Keratinocyte (primary cell): ENCODE measurements around the gene KRTAP5-3. TPM values are rescaled to one million over a fixed set of nuclear protein-coding genes. Genes with fewer than 3 reads are reported as not detected.

Source experiments
- DNase-seq: peaks from one replicate; pipeline ENCODE4 v3.0.0-alpha.2; 2011; ENCODE audit warnings: low read depth, missing footprints, low spot score
- FAIRE-seq: peaks from 2 replicates; lab custom pipeline; 2011; peaks lifted over from hg19 to GRCh38; lab: Jason Lieb, UNC
- H2AFZ ChIP-seq: 2 replicates; pipeline ENCODE4 v1.6.0; 2012; ENCODE audit warnings: low read length, control low read depth, inconsistent platforms; ENCODE audit not compliant: control insufficient read depth
- H3K27ac ChIP-seq: 2 replicates; pipeline ENCODE4 v1.5.1; 2011; ENCODE audit warnings: low read length; ENCODE audit not compliant: control insufficient read depth, insufficient read depth
- H3K27me3 ChIP-seq: 3 replicates; pipeline ENCODE4 v1.6.0; 2011; ENCODE audit warnings: low read length; ENCODE audit not compliant: control insufficient read depth, insufficient read depth; ENCODE audit errors: extremely low read depth
- H3K36me3 ChIP-seq, 2 experiments: 2 replicates in 1 of 2; 3 replicates in 1 of 2; pipeline ENCODE4 v1.5.1; 2011; ENCODE audit warnings: low read length in 2 of 2, mild to moderate bottlenecking in 1 of 2; ENCODE audit not compliant: control insufficient read depth in 2 of 2, insufficient read depth in 2 of 2; ENCODE audit errors: extremely low read depth in 1 of 2
- H3K4me1 ChIP-seq: 3 replicates; pipeline ENCODE4 v1.5.1; 2011; ENCODE audit warnings: low read length; ENCODE audit not compliant: control insufficient read depth, insufficient read depth; ENCODE audit errors: extremely low read depth
- H3K4me2 ChIP-seq: 3 replicates; pipeline ENCODE4 v1.6.0; 2011; ENCODE audit warnings: low read depth, low read length; ENCODE audit not compliant: control insufficient read depth, insufficient read depth; ENCODE audit errors: extremely low read depth
- H3K4me3 ChIP-seq, 3 experiments: fragments of 200-600 bp in 1 of 3; sonication (generic) in 1 of 3; 2 replicates in 2 of 3; 3 replicates in 1 of 3; pipeline ENCODE4 v1.5.1; 2011 to 2016; ENCODE audit warnings: low read length in 3 of 3, mild to moderate bottlenecking in 3 of 3, control low read depth in 2 of 3, inconsistent platforms in 1 of 3, low read depth in 1 of 3, mixed read lengths in 1 of 3, mixed run types in 1 of 3, moderate library complexity in 1 of 3; ENCODE audit not compliant: control insufficient read depth in 2 of 3, insufficient read depth in 2 of 3; ENCODE audit errors: extremely low read depth in 1 of 3
- H3K79me2 ChIP-seq: 2 replicates; pipeline ENCODE4 v1.6.0; 2012; ENCODE audit warnings: low read length; ENCODE audit not compliant: control insufficient read depth, insufficient read depth
- H3K9ac ChIP-seq: 3 replicates; pipeline ENCODE4 v1.6.0; 2011; ENCODE audit warnings: low read length; ENCODE audit not compliant: control insufficient read depth, insufficient read depth; ENCODE audit errors: extremely low read depth
- H3K9me1 ChIP-seq: 3 replicates; pipeline ENCODE4 v1.6.0; 2011; ENCODE audit warnings: low read length; ENCODE audit not compliant: control insufficient read depth, insufficient read depth; ENCODE audit errors: extremely low read depth
- H3K9me3 ChIP-seq: 2 replicates; pipeline ENCODE4 v1.5.1; 2012; ENCODE audit warnings: low read depth, low read length; ENCODE audit not compliant: control insufficient read depth
- H4K20me1 ChIP-seq: 3 replicates; pipeline ENCODE4 v1.6.0; 2011; ENCODE audit warnings: low read length; ENCODE audit not compliant: control insufficient read depth, insufficient read depth; ENCODE audit errors: extremely low read depth
- CTCF ChIP-seq, 3 experiments: IDR thresholded peaks in 1 of 3; conservative IDR thresholded peaks in 1 of 3; optimal IDR thresholded peaks in 1 of 3; 2 replicates in 2 of 3; 3 replicates in 1 of 3; pipeline versions ENCODE3 to v1.5.1; 2011; ENCODE audit warnings: low read length in 3 of 3, mild to moderate bottlenecking in 3 of 3, moderate library complexity in 2 of 3, control low read depth in 1 of 3, inconsistent platforms in 1 of 3; ENCODE audit not compliant: insufficient read depth in 2 of 3; ENCODE audit errors: extremely low read depth in 1 of 3
- EZH2 ChIP-seq: IDR thresholded peaks from one replicate; pipeline ENCODE4 v1.6.1; 2012; ENCODE audit warnings: inconsistent platforms, mild to moderate bottlenecking, low read length, moderate library complexity
- dilution Hi-C: fragments of 300-500 bp; cut with MboI; formaldehyde crosslinking; loops from one replicate; pipeline ENCODE4 v1.7.0; 2020; ENCODE audit warnings: low sequenced_read_pairs; ENCODE audit not compliant: extremely low pct_ligation_motif_present
- polyA plus RNA-seq, 5 experiments: library from polyadenylated mRNA; depleted of rRNA in 3 of 5; stranded (reverse) in 3 of 5; stranded (forward) in 1 of 5; unstranded in 1 of 5; fragments of >200 nt; gene quantifications; 1 replicate in 1 of 5; 2 replicates in 3 of 5; 3 replicates in 1 of 5; pipeline versions ENCODE4 v1.2.1 to v1.2.3, GENCODE V29; 2011 to 2012; ENCODE audit warnings: missing spikeins in 2 of 5, low read depth in 1 of 5, low replicate concordance in 1 of 5

The KRTAP5-3 gene
- polyA plus RNA-seq, 1 donor (not counting 4 experiments of a cell fraction or from before 2014, with no cell fraction given), result not detected

GRCh38 chr11:1572197-1573076 lies 35.8 kb downstream of the KRTAP5-3 start, which contains the start of gene DUSP8:
Gene DUSP8, minus strand, starts transcription at chr11:1572271. Its CDS starts 6,445 bp downstream, at chr11:1565826.
- Histone ChIP-seq H3K27me3 (peaks cover 37% of the 10 kb centered on the region), H3K9me3 (no peaks in the 10 kb centered on the region), H3K36me3 (no peaks in the 10 kb centered on the region), H3K4me1 (no peaks in the 10 kb centered on the region), H3K9me1 (no peaks in the 10 kb centered on the region), H3K4me2 (peak within 1 kb of the TSS; percentile 66), H3K4me3 (peak within 1 kb of the TSS; percentile 7 to 70 (median 56)), H3K9ac (peak within 1 kb of the TSS; percentile 71), H3K79me2 (no peaks in the 10 kb centered on the region), H2AFZ (no peak within 1 kb of the TSS), H3K27ac (no peak within 1 kb of the TSS), H4K20me1 (peaks cover 2% of the 10 kb centered on the region)
- FAIRE-seq (no peak), DNase-seq (peak; percentile 40)
- TF ChIP-seq EZH2 (no peak), CTCF (optimal IDR thresholded peaks at IDR 0.05 in 1 of 3, IDR thresholded peaks at IDR 0.05 in 1 of 3, conservative IDR thresholded peaks at IDR 0.05 in 1 of 3; ENCODE audit: extremely low read depth in 1 of 3, insufficient read depth in 2 of 3, low read length in 3 of 3) (no peak)
- dilution Hi-C loops, result no loop called here

GRCh38 chr11:1571760-1572196 lies 36.5 kb downstream of the KRTAP5-3 start:
- H3K9ac ChIP-seq, result peak overlapping the region; percentile 52
- H2AFZ ChIP-seq, result no peak overlapping the region
- no peaks in the 10 kb centered on the region for H3K36me3 ChIP-seq
- H3K79me2 ChIP-seq, result no peaks in the 10 kb centered on the region
- TF ChIP-seq EZH2 (no peak), CTCF (optimal IDR thresholded peaks at IDR 0.05 in 1 of 3, IDR thresholded peaks at IDR 0.05 in 1 of 3, conservative IDR thresholded peaks at IDR 0.05 in 1 of 3; ENCODE audit: extremely low read depth in 1 of 3, insufficient read depth in 2 of 3, low read length in 3 of 3) (no peak)
- peaks cover 37% of the 10 kb centered on the region for H3K27me3 ChIP-seq
- DNase-seq (no peak), FAIRE-seq (no peak)
- peak overlapping the region in 1 of 3 experiments; percentile 56 for H3K4me3 ChIP-seq
- no peaks in the 10 kb centered on the region for H3K9me3 ChIP-seq
- dilution Hi-C loops, result no loop called here
- H3K9me1 ChIP-seq, result no peaks in the 10 kb centered on the region
- no peak overlapping the region for H3K27ac ChIP-seq
- H3K4me1 ChIP-seq, result no peaks in the 10 kb centered on the region
- peaks cover 2% of the 10 kb centered on the region for H4K20me1 ChIP-seq
- peak overlapping the region; percentile 37 for H3K4me2 ChIP-seq
